Thyroid gland (tissue), 4 donors: ENCODE results near the gene LOXL1. TPM values are rescaled to one million over a fixed set of nuclear protein-coding genes. Genes with fewer than 3 reads are reported as not detected.
"Not testable (repeated sequence)": the region's sequence is repeated elsewhere in the genome, so short reads cannot be mapped to it uniquely, and the experiment has no call there.

ENCODE experiments used
- DNase-seq, 2 donors: peaks; one replicate each; pipeline ENCODE4 v3.0.0-alpha.2; 2019
- H3K27ac ChIP-seq, 3 donors: fragments of 200-600 bp; sonication (generic); 1 replicate in 2 of 3; 2 replicates in 1 of 3; pipeline ENCODE4 v1.5.1; 2016 to 2019; ENCODE audit warnings: mild to moderate bottlenecking in 1 of 3, moderate library complexity in 1 of 3
- H3K27me3 ChIP-seq: fragments of 200-600 bp; sonication (generic); one replicate; pipeline ENCODE4 v1.5.1; 2019
- H3K36me3 ChIP-seq, 2 donors: fragments of 200-600 bp; sonication (generic); one replicate each; pipeline ENCODE4 v1.5.1; 2016 to 2019
- H3K4me1 ChIP-seq, 2 donors: fragments of 200-600 bp; sonication (generic); one replicate each; pipeline ENCODE4 v1.5.1; 2017 to 2019
- H3K4me3 ChIP-seq, 3 donors: fragments of 200-600 bp; sonication (generic); replicated peaks in 1 of 3; 1 replicate in 2 of 3; 2 replicates in 1 of 3; pipeline ENCODE4 v1.5.1; 2016; ENCODE audit warnings: mild to moderate bottlenecking in 1 of 3
- H3K9me3 ChIP-seq: fragments of 200-600 bp; sonication (generic); one replicate; pipeline ENCODE4 v1.5.1; 2017
- CTCF ChIP-seq, 6 experiments: fragments of 200-600 bp in 3 of 6; fragments of 450-650 bp in 3 of 6; sonication (generic) in 3 of 6; IDR thresholded peaks; one replicate each; pipeline ENCODE4 v1.5.1; 2016 to 2019; ENCODE audit warnings: antibody characterized with exemption in 6 of 6, mild to moderate bottlenecking in 2 of 6, inconsistent platforms in 1 of 6, moderate library complexity in 1 of 6
- POLR2A ChIP-seq, 2 donors: fragments of 450-650 bp; IDR thresholded peaks; one replicate each; pipeline ENCODE4 v1.6.1; 2017; ENCODE audit warnings: antibody characterized with exemption in 2 of 2, mild to moderate bottlenecking in 2 of 2, moderate library complexity in 1 of 2
- WGBS, 2 donors: methylation state at CpG; one replicate each; pipeline ENCODE4 v1.1.5; 2017; 5-methylcytosine and 5-hydroxymethylcytosine counted together
- intact Hi-C: fragments of 100-400 bp; cut with DNase I; formaldehyde crosslinking; loops from one replicate; pipeline ENCODE4 v1.15.1; 2023
- total RNA-seq, 4 donors: library from RNA; depleted of rRNA; stranded (reverse); fragments of >200 nt; gene quantifications; one replicate each; pipeline ENCODE4 v1.2.3, GENCODE V29; 2016

Gene LOXL1
- total RNA-seq, 4 donors from 2014 or later = 9.9 to 15.2 (median 12.0) TPM

- intact Hi-C loops = no loop called here
- 81 to 87% methylated on average over 6 of the region's 6 CpGs for WGBS, 2 donors
- H3K36me3 ChIP-seq = no peaks in the 10 kb centered on the region
- H3K4me1 ChIP-seq = peaks cover 6 to 9% of the 10 kb centered on the region in 2 donors
- no peak overlapping the region for H3K4me3 ChIP-seq
- no peak for TF ChIP-seq POLR2A (IDR thresholded peaks at IDR 0.05)
- TF ChIP-seq CTCF (IDR thresholded peaks at IDR 0.05) = no peak
- DNase-seq = no peak
- no peaks in the 10 kb centered on the region for H3K27me3 ChIP-seq
- H3K27ac ChIP-seq = no peak overlapping the region
- H3K9me3 ChIP-seq = no peaks in the 10 kb centered on the region
Measured at GRCh38 chr15:73969151-73969759, 43.0 kb downstream of the LOXL1 start.

GRCh38 chr15:73972984-73973682 lies 46.9 kb downstream of the LOXL1 start:
- no peaks in the 10 kb centered on the region for H3K27me3 ChIP-seq
- no peak overlapping the region for H3K27ac ChIP-seq
- TF ChIP-seq CTCF (IDR thresholded peaks at IDR 0.05) (peak; percentile 66 to 95 (median 88)), POLR2A (IDR thresholded peaks at IDR 0.05) (no peak)
- H3K36me3 ChIP-seq = no peaks in the 10 kb centered on the region
- peak; percentile 87 to 88 for DNase-seq
- peaks cover 6% of the 10 kb centered on the region in 2 donors for H3K4me1 ChIP-seq
- intact Hi-C loops = loop anchor here (5.0 to 10.0 kb wide), 2 partner anchors 64 to 332 kb away; no protein-coding TSS in a partner anchor
- 21 to 32% methylated on average over 23 to 26 of the region's 26 CpGs for WGBS, 2 donors
- no peak overlapping the region for H3K4me3 ChIP-seq
- H3K9me3 ChIP-seq = no peaks in the 10 kb centered on the region

DNA sequence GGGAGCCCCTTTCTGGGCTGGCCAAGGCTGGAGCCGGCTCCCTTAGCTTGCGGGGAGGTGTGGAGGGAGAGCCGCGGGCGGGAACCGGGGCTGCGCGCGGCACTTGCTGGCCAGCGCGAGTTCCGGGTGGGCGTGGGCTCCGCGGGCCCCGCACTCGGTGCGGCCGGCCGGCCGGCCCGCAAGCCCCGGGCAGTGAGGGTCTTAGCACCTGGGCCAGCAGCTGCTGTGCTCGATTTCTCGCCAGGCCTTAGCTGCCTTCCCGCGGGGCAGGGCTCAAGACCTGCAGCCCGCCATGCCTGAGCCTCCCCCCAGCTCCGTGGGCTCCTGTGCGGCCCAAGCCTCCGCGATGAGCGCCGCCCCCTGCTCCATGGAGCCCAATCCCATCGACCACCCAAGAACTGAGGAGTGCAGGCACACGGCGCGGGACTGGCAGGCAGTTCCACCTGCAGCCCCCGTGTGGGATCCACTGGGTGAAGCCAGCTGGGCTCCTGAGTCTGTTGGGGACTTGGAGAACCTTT lies 47.5 kb downstream of the LOXL1 start:
- DNase-seq, H3K36me3 ChIP-seq, H3K27me3 ChIP-seq, H3K4me1 ChIP-seq, H3K27ac ChIP-seq, H3K9me3 ChIP-seq, H3K4me3 ChIP-seq: not testable (repeated sequence)
- intact Hi-C loops = loop anchor here (5.0 to 10.0 kb wide), 2 partner anchors 64 to 331 kb away; no protein-coding TSS in a partner anchor
- 83 to 89% methylated on average over 2 to 33 of the region's 39 CpGs for WGBS, 2 donors

DNA sequence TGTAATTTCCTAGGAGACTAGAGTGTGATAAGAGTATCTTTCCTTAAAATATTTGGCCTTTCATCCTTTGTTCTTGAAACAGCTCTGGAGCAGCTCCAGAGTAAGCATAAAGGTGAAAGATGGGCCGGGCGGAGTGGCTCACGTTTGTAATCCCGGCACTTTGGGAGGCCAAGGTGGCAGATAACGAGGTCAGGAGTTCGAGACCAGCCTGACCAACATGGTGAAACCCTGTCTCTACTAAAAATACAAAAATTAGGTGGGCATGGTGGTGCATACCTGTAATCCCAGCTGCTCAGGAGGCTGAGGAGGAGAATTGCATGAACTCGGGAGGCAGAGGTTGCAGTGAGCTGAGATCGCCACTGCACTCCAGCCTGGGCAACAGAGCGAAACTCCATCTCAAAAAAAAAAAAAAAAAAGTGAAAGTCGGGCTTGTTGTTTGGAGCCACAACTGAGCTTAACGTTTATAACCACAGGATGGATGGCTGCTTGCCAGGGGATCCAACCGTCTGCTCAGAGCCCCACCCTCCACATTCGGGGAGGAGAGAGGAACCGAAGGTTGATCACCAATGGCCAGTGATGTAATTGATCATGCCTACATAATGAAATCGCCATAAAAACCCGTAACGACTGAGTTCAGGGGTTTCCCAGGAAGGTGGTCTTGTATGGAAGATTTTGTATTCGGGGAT lies 49.3 kb downstream of the LOXL1 start:
- intact Hi-C loops = loop anchor here (10.0 kb wide), 1 partner anchor 329 kb away; no protein-coding TSS in a partner anchor
- not testable (repeated sequence) for H3K27ac ChIP-seq

GRCh38 chr15:73978896-73979295 lies 52.6 kb downstream of the LOXL1 start:
- intact Hi-C loops = loop anchor here (10.0 kb wide), 1 partner anchor 326 kb away; no protein-coding TSS in a partner anchor
- H3K27ac ChIP-seq = peak overlapping the region in 1 of 3 donors; percentile 14
- WGBS, 2 donors = 71 to 73% methylated on average over 3 of the region's 3 CpGs
- no peak for TF ChIP-seq POLR2A (IDR thresholded peaks at IDR 0.05)
- no peak for TF ChIP-seq CTCF (IDR thresholded peaks at IDR 0.05)
- no peaks in the 10 kb centered on the region for H3K9me3 ChIP-seq
- no peak for DNase-seq
- no peaks in the 10 kb centered on the region for H3K36me3 ChIP-seq
- no peaks in the 10 kb centered on the region for H3K27me3 ChIP-seq
- peaks cover 26 to 42% of the 10 kb centered on the region in 2 donors for H3K4me1 ChIP-seq
- H3K4me3 ChIP-seq = no peak overlapping the region

More for the DNA sequence above, 49.3 kb downstream of the LOXL1 start:
- peaks cover 6 to 16% of the 10 kb centered on the region in 2 donors for H3K4me1 ChIP-seq
- H3K27me3 ChIP-seq, DNase-seq, H3K4me3 ChIP-seq, H3K9me3 ChIP-seq, H3K36me3 ChIP-seq: not testable (repeated sequence)
- 58 to 63% methylated on average over 18 of the region's 18 CpGs for WGBS, 2 donors
